ENCODE results near the gene CEP85. TPM values are rescaled to one million over a fixed set of nuclear protein-coding genes. Genes with fewer than 3 reads are reported as not detected.

Gene CEP85
- total RNA-seq, 1 donor from 2014 or later = 16.5 TPM

GRCh38 chr1:26189331-26189730, 44.7 kb upstream of the CEP85 start:
- no peak for TF ChIP-seq CTCF (IDR thresholded peaks at IDR 0.05)
- no peaks in the 10 kb centered on the region for H3K4me1 Mint-ChIP-seq (ENCODE audit: unreplicated experiment)
- no peak overlapping the region for H3K4me3 Mint-ChIP-seq (ENCODE audit: unreplicated experiment)
- H3K9me3 Mint-ChIP-seq (ENCODE audit: unreplicated experiment) = no peaks in the 10 kb centered on the region
- peaks cover 12% of the 10 kb centered on the region for H3K27me3 Mint-ChIP-seq (ENCODE audit: unreplicated experiment)
- H3K36me3 Mint-ChIP-seq (ENCODE audit: unreplicated experiment) = no peaks in the 10 kb centered on the region
- no peak overlapping the region for H3K27ac Mint-ChIP-seq (ENCODE audit: unreplicated experiment)
- DNase-seq (ENCODE audit: extremely low spot score, unreplicated experiment) = no peak

- DNase-seq (ENCODE audit: extremely low spot score, unreplicated experiment) = no peak
- Mint-ChIP-seq H3K9me3 (ENCODE audit: unreplicated experiment) (no peaks in the 10 kb centered on the region), H3K27me3 (ENCODE audit: unreplicated experiment) (peaks cover 17% of the 10 kb centered on the region), H3K36me3 (ENCODE audit: unreplicated experiment) (no peaks in the 10 kb centered on the region), H3K27ac (ENCODE audit: unreplicated experiment) (no peak overlapping the region), H3K4me3 (ENCODE audit: unreplicated experiment) (no peak overlapping the region), H3K4me1 (ENCODE audit: unreplicated experiment) (no peaks in the 10 kb centered on the region)
- no peak for TF ChIP-seq CTCF (IDR thresholded peaks at IDR 0.05)
These were observed 44.2 kb upstream of the CEP85 start for GRCh38 chr1:26189751-26190275.

- Mint-ChIP-seq H3K4me3 (ENCODE audit: unreplicated experiment) (no peak within 1 kb of the TSS), H3K36me3 (ENCODE audit: unreplicated experiment) (no peaks in the 10 kb centered on the region), H3K4me1 (ENCODE audit: unreplicated experiment) (no peaks in the 10 kb centered on the region), H3K27ac (ENCODE audit: unreplicated experiment) (no peak within 1 kb of the TSS), H3K9me3 (ENCODE audit: unreplicated experiment) (no peaks in the 10 kb centered on the region), H3K27me3 (ENCODE audit: unreplicated experiment) (peaks cover 19% of the 10 kb centered on the region)
- peak; percentile 11 for TF ChIP-seq CTCF (IDR thresholded peaks at IDR 0.05)
- DNase-seq (ENCODE audit: extremely low spot score, unreplicated experiment) = no peak
These were observed 43.5 kb upstream of the CEP85 start, which contains the start of gene CATSPER4 for GRCh38 chr1:26190373-26190987. CATSPER4 (plus strand) TSS chr1:26190602; CDS start chr1:26190628, 26 bp downstream.

- no peak for TF ChIP-seq CTCF (IDR thresholded peaks at IDR 0.05)
- Mint-ChIP-seq H3K36me3 (ENCODE audit: unreplicated experiment) (no peaks in the 10 kb centered on the region), H3K27me3 (ENCODE audit: unreplicated experiment) (peaks cover 24% of the 10 kb centered on the region), H3K27ac (ENCODE audit: unreplicated experiment) (no peak overlapping the region), H3K4me1 (ENCODE audit: unreplicated experiment) (no peaks in the 10 kb centered on the region), H3K4me3 (ENCODE audit: unreplicated experiment) (no peak overlapping the region), H3K9me3 (ENCODE audit: unreplicated experiment) (no peaks in the 10 kb centered on the region)
- no peak for DNase-seq (ENCODE audit: extremely low spot score, unreplicated experiment)
These were observed 42.3 kb upstream of the CEP85 start for GRCh38 chr1:26191739-26192138.

GRCh38 chr1:26195805-26196204, 38.2 kb upstream of the CEP85 start:
- TF ChIP-seq CTCF (IDR thresholded peaks at IDR 0.05) = no peak
- DNase-seq (ENCODE audit: extremely low spot score, unreplicated experiment) = no peak
- no peaks in the 10 kb centered on the region for H3K4me1 Mint-ChIP-seq (ENCODE audit: unreplicated experiment)
- H3K36me3 Mint-ChIP-seq (ENCODE audit: unreplicated experiment) = no peaks in the 10 kb centered on the region
- H3K27me3 Mint-ChIP-seq (ENCODE audit: unreplicated experiment) = peaks cover 41% of the 10 kb centered on the region
- H3K27ac Mint-ChIP-seq (ENCODE audit: unreplicated experiment) = no peak overlapping the region
- H3K9me3 Mint-ChIP-seq (ENCODE audit: unreplicated experiment) = no peaks in the 10 kb centered on the region
- no peak overlapping the region for H3K4me3 Mint-ChIP-seq (ENCODE audit: unreplicated experiment)

Data from osteocyte (in vitro differentiated cells).